TTC549 (cell line): Measurements from ENCODE around the gene COX7B2.

Experiments used
- FAIRE-seq: peaks from 2 replicates; lab custom pipeline; 2012; peaks lifted over from hg19 to GRCh38; lab: Jason Lieb, UNC

COX7B2 gene

DNA sequence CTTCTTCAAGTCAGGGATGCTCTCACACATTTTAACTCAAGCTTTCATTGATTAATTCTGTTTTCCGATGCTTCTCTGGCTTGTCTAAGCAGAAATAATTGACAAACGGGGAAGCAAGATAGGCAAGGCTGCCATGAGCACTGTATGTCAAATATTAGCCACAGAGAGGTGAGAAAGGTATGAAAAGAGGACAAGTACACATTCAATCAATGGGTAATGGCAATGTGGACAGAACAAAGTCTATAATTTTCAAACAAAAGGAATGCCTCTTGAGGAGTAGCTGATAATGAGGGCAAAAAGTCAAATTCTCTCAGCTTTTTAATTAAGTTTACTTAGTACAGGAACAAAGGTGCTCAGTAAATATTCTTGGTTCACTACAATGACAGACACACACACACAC is 19.6 kb downstream of the COX7B2 start:
- no peak for FAIRE-seq

DNA sequence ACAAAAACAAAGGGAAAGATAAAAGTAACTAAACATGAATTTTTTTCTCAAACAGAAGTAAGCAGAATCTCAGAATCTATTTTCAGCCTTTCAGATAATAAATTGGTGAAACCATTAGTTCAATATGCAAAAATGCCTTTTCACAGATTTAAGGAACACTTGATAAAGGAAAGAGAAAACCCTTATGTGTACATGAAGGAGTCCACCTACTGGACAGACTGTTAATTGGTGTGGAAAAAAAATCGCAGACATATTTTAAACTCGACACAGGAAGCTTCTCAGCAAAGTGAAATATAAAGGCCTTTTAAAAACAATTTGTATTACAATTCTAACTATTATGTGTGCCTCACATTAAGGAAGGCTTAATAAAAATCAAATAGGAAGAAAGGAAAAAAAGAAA is 22.3 kb downstream of the COX7B2 start:
- FAIRE-seq = no peak

DNA sequence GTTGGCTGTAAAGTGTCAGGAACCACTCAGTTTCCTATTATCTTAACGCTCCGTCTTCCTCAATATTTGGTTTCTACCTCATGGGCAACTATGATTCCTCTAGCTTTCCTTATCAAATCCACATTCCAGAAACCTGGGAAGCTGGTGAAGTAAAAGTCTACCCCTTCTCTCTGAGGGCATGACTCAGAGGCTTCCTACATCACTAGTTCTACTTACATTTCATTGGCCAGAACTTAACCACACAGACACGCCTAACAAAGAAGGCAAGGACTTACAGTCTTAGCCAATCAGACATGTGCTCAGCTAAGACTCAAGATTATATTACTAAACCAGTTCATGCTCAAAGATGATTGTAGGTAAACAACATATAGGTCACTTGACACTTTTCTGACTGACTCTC is 30.4 kb downstream of the COX7B2 start:
- no peak for FAIRE-seq

DNA sequence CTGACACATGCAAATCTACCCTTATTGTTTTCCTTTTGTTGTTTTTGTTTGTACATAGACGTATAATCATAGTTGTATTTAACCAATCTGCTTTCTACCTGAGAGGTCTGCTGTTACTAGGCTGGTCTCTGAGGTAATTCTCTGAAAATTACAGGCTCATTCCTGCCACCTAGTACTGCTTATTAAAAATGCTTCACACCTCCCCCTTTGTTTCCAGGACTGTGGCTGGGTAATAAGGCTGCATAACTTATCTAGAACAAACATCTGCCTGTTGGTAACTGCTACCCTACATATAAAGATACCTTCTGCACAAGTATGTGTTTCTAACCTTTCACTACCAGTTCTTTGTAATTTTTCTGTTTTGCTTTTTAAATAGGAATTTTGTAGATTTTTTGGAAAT is 34.2 kb downstream of the COX7B2 start:
- no peak for FAIRE-seq

DNA sequence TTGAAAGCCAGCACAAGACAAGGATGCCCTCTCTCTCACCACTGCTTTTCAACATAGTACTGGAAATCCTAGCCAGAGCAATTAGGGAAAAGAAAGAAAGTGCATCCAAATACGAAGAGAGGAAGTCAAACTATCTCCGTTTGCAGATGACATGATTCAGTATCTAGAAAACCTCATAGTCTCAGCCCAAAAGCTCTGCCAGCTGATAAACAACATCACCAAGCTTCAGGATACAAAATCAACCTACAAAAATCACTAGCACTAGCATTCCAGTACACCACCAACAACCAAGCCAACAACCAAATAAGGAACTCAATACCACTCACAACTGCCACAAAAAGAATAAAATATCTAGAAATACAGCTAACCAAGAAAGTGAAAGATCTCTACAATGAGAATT is 38.6 kb downstream of the COX7B2 start:
- FAIRE-seq = no peak

DNA sequence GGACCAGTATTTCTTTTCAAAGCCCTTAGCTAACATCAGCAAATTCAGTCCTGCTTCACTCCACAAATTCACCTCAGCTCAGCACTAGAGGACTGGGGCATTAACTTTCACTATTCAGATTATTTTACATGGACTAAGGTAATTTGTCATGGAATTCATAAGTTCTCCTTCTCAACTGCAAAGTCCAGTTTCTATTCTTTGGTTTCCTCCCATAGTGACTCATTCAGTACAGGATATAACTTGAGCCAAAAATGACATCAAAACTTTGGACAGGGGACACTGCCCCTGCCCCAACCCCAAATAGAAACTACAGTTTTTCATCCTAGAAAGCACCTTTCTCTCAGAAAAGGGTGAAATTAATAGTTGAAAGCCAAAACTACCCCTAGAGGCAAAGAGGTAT is 52.7 kb downstream of the COX7B2 start:
- FAIRE-seq = no peak

DNA sequence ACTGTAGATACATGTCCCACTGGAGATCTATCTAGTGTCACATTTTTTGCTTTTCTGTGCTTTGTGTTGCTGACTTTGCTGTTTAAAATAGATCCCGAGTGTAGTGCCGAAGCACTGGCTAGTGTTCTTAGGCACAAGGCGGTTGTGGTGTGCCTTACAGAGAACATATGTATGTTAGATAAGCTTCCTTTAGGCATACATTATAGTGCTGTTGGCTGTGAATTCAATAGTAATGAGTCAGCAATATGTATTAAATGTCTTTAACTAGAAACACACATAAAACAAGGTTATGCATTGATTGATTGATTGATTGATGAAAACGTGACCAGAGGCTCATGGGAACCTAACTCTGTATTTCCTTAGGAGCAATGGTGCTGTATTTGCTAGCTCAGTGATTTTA is 56.2 kb downstream of the COX7B2 start:
- no peak for FAIRE-seq

DNA sequence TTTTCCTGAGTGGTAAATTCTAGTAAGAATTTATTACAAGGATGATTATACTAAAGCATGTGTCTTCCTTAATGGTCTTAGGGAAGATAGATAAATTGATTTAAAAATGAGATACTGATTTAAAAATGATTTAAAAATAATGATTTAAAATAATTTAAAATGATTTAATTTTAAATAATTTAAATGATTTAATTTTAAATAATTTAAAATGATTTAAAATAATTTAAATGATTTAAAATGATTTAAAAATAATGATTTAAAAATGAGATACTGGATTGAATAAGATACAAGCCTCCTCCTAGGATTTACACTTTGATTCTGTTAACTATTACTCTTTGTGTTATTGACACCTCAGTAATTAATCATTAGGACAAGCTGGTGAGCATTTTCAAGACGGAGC is 59.0 kb downstream of the COX7B2 start:
- peak; percentile 87 for FAIRE-seq

DNA sequence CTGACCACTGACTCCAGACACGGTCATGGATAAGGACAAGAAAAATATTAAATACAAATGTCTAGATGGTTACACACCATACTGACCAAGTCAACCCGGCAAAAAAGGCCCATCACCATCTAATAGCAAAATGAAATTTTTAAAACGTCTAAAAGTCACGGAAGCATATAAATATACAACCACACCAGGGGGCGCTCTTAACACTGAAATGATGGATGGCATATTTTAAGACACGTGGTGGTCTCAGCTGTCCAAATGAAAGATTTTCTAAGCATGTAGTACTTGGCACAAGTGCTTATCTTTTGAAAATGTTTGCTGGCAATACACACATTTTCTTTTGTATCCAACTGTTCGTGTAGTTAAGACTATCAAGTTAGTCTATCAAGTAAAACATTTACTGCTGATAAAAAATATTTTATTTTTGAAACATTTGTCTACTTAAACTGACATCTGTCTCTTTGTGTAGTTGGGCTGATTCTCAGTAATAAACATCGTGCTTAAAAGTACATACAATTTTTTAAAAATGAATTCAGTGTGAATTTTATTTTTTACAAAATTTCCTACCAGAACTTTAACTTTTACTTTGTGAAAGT is 64.6 kb downstream of the COX7B2 start:
- no peak for FAIRE-seq

DNA sequence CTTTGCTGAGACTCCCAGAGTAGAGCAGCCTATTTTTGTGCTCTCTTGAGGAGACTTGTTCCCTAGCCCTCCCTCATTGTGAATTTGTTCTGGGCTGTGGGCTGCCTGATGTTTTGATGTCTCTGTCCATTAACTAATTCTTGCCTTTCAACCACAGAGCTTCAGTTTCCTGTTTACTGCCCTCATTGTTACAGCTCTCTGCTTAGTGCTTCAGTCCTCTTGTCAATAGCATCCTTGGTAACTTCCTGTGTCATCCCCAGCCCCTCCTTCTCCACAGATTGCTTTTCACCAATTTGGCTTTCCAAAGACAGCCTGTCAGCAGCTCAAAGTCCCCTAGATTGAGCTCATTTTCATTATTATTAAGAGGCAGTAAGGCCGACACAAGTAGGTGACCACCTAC is 69.9 kb downstream of the COX7B2 start:
- FAIRE-seq = no peak

DNA sequence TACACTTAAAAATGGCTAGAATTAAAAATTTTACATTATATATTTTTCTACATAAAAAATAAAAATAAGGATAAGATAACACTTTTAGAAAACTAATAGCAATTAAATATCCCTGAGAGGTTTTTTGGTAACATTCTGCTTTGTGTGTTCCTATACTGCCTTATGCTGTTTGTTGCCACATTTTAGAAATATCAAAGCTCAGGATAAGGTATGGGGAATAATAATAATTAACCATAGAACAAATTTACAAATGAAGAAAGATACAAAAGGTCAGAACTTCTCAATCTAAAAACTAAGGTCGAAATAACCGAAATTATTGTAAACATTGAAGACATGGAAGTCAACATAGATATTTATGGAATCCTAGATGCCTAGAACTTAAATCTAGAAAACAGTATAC is 71.4 kb downstream of the COX7B2 start:
- FAIRE-seq = no peak

DNA sequence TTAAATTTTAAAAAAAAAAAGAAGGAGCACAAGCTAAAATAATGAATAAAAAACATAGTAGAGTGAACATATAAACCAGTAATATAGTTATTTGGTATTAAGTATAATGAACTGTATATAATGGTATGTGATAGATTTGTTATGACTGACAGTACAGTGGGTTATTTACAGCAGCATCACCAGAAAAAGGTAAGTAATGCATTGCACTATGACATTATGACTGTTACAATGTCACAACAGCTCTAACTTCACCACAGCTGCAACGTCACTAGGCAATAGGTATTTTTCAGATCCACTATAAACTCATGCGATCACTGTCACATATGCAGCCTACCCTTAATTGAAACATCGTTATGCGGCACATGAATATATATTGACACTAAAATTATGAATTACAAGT is 72.5 kb downstream of the COX7B2 start:
- FAIRE-seq = no peak

DNA sequence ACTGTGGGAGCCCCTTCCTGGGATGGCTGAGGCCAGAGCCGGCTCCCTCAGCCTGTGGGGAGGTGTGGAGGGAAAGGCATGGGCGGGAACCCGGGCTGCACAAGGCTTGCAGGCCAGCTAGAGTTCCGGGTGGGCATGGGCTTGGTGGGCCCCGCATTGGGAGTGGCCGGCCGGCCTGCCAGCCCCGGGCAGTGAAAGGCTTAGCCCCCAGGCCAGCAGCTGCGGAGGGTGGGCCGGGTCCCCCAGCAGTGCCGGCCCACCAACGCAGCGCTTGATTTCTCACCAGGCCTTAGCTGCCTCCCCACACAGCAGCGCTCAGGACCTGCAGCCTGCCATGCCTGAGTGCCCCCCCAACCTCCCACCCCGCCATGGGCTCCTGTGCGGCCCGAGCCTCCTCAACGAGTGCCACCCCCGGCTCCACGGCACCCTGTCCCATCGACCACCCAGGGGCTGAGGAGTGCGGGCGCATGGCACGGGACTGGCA is 78.0 kb downstream of the COX7B2 start:
- no peak for FAIRE-seq

DNA sequence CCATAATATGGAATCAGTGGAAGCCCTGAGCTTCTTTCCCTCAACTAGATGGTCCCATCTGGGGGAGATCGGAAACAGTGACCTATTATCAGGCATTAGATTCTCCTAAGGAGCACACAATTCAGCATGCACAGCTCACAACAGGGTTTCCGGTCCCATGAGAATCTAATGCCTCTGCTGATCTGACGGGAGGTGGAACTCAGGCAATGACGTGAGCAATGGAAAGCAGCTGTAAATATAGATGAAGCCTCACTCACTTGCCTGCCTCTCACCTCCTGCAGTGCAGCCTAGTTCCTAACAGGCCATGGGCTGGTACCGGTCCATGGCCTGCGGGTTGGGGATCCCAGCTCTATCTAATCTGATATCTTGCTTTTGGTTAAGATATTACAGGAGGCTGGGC is 88.9 kb downstream of the COX7B2 start:
- no peak for FAIRE-seq

DNA sequence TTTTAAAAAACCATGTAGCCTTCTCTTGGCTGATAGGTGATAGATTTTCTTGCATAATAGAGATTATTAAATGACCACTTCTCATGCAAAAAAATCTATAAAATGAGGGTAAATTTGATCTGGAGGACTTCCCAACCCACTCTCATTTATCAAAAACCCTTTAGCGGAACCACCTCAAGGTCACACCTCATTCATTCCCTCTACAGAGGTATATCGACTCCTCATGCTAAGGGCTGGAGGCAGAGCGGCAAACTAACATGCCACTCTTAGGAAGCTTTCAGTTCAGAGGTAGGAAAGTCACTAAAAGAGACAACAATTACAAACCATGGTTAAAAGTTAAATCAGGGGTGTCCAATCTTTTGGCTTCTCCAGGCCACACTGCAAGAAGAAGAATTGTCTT is 90.0 kb downstream of the COX7B2 start:
- FAIRE-seq = no peak

DNA sequence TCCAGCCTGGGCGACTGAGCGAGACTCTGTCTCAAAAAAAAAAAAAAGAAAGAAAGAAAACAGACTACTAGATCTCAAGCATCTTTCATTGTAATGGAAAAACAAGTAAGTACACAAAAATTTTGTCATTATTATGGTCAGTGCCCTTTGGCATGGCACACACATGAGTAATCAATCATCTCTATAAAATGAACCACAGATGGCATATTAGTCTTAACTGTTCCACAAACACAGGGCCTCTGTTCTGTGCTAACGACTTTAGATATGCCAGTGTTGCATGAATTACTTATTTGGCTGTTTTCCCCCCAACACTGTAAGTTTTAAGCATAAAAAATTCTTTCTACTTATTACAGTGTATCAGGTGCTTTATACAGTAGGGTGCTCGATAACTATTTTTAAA is 90.4 kb downstream of the COX7B2 start:
- FAIRE-seq = no peak

DNA sequence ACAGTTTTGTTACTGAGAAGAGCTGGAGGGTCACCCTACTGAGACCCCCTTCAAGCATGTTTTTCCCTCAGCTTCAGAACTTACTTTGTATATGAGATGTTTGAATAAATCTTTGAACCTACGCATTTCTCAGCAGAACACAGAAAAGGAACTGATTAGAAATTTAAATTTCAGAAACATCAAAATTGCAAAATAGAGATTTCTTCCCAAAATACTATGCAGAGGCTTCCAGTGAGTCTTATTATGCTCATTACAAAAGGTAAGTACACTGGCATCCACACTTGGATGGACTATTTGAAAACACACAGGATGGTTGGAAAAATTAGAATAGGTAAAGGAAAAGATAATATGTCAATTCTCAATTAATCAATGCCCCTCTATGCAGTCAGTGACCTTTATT is 91.2 kb downstream of the COX7B2 start:
- no peak for FAIRE-seq

DNA sequence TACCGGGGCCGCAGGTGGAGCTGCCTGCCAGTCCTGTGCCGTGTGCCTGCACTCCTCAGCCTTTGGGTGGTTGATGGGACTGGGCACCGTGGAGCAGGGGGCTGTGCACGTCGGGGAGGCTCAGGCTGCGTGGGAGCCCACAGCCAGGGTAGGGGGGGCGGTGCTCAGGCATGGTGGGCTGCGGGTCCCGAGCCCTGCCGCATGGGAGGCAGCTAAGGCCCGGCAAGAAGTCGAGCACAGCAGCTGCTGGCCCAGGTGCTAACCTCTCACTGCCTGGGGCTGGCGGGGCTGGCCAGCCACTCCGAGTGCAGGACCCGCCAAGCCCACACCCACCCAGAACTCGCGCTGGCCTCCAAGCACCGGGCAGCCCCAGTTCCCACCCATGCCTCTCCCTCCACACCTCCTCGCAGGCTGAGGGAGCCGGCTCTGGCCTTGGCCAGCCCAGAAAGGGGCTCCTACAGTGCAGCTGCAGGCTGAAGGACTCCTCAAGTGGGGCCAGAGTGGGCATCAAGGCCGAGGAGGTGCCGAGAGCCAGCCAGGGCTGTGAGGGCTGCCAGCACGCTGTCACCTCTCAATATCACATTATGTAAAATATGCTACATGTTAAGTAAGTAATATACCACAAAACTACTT is 104.1 kb downstream of the COX7B2 start:
- FAIRE-seq = no peak

DNA sequence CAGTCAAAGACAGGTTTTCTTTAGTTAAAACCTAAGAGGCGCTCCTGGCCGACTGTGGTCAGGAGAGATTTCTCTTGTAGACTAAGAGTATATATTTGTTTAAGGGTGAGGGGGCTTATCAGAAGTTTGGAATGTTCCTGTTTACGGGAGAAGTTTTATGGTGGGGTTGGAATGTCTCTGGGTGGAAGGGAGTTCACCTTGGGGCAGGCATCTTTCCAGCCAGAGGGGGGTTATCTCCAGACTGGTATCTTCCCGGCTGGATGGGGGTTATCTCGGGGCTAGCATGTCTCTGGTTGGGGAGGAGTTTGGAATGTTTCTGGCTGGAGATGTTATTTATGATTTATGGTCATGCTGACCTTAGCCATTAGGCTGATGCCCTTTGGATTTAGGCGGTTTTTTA is 116.0 kb downstream of the COX7B2 start:
- no peak for FAIRE-seq

DNA sequence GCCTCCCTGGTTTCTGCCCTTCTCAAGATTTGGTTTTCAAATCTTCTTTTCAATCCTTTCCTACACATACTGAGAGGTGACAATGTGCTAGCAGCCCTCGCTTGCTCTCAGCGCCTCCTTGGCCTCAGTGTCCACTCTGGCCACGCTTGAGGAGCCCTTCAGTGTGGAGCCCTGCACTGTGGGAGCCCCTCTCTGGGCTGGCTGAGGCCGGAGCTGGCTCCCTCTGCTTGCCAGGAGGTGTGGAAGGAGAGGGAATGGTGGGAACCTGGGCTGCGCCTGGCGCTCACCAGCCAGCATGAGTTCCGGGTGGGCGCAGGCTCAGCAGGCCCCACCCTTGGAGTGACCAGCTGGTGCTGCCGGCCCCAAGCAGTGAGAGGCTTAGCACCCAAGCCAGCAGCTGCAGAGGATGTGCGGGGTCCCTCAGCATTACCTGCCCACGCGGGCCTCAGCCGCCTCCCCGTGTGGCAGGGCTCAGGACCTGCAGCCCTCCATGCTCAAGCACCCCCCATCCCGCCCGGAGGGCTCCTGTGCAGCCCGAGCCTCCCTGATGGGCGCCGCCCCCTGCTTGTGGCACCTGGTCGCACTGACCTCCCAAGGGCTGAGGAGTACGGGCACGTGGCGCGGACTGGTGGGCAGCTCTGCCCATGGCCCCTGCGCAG is 127.5 kb downstream of the COX7B2 start:
- FAIRE-seq = no peak

DNA sequence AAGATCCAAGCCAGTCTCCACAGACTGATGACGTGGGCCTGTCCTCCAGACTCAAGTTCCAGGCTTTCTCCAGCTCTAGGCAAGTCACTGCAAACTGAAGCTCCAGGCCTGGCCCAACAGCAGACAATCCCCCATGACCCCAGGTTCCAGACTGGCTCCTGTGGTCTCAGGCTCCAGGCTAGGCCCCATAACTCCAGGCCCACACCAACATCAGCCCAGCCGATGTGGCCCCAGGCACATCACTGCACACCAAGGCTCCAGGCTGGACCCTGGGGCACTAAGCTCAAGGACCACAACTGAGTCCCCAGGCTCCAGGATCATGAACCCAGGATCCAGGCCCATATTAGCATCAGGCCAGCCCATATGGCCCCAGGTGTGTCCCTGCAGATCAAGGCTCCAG is 143.6 kb downstream of the COX7B2 start:
- FAIRE-seq = no peak

DNA sequence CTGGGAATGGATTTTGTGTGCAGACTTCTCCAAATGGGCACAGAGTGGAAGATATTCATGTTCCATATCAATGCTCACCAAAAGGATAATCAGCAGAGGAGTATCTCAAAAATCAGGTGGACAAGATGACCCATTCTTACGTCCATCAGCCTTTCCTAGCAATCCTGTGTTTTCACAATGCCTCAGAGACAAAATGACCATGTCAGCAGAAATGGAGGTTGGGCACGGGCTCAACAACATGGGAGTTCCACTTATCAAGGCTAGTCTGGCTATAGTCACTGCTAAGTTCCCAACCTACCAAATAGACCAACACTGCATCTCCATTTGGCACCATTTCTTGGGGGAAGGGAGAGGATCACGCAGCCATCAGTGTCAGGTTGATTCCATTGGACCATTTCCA is 179.0 kb downstream of the COX7B2 start:
- no peak for FAIRE-seq

DNA sequence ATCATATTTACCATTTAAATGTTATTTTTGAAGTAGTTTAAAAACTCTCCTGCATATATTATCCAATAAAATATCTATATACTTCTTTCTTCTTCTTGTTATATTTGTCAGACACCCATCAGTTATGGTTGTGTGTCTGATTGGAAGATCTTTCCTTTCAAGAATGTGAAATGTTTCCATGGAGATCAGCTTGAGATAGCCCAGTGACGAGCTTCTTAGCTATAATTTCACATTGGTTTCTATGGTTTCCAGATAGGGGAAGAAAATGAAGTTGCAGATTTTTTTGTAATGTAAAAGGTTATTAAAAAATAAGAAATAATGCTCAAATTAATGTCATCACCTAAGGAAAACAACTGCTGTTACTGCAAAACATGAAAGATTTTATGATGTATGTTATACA is 189.0 kb downstream of the COX7B2 start:
- FAIRE-seq = no peak

DNA sequence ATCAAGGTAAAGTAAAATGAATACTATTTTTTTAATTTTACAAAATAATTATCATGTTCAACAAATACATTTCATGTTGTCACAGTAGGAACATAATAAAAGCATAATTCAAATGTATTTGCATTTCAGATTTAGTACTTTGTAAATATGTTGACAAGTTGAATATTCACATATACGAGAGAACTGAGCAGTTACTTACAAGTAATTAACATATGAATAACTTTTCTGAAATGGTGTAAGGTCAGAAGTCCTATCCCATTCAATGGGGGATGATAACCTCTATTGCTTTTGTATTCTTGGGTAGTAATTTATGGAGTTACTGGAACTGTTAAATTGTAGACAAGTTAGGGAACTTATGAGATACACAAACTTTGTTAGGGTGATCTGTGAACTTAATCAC is 191.1 kb downstream of the COX7B2 start:
- FAIRE-seq = no peak
